CD14-positive monocyte (primary cell): ENCODE results near the gene HOXB1. TPM values are rescaled to one million over a fixed set of nuclear protein-coding genes. Genes with fewer than 3 reads are reported as not detected.

Experiments used
- DNase-seq, 3 donors: peaks; one replicate each; pipeline ENCODE4 v3.0.0-alpha.2; 2011 to 2022
- H2AFZ ChIP-seq: 2 replicates; pipeline ENCODE4 v1.6.0; 2012; ENCODE audit warnings: mild to moderate bottlenecking, low read depth, low read length, inconsistent platforms; ENCODE audit not compliant: insufficient read depth, poor library complexity, severe bottlenecking
- H3K27ac ChIP-seq, 2 donors: 1 replicate in 1 of 2; 2 replicates in 1 of 2; pipeline ENCODE4 v1.5.1; 2012 to 2013; ENCODE audit warnings: low read length in 2 of 2, control low read depth in 1 of 2, inconsistent platforms in 1 of 2, low read depth in 1 of 2, mild to moderate bottlenecking in 1 of 2
- H3K27me3 ChIP-seq, 2 donors: one replicate each; pipeline versions ENCODE4 v1.6.0 to v1.6.1; 2011 to 2013; ENCODE audit warnings: low read length in 2 of 2; ENCODE audit not compliant: control insufficient read depth in 2 of 2, insufficient read depth in 2 of 2
- H3K36me3 ChIP-seq, 2 donors: replicated peaks in 1 of 2; 1 replicate in 1 of 2; 2 replicates in 1 of 2; pipeline versions ENCODE4 v1.5.1 to v1.6.1; 2012 to 2013; ENCODE audit warnings: low read length in 2 of 2, control low read depth in 1 of 2, inconsistent platforms in 1 of 2, mild to moderate bottlenecking in 1 of 2; ENCODE audit not compliant: insufficient read depth in 2 of 2, control insufficient read depth in 1 of 2
- H3K4me1 ChIP-seq, 2 donors: 1 replicate in 1 of 2; 2 replicates in 1 of 2; pipeline versions ENCODE4 v1.5.1 to v1.6.1; 2012 to 2013; ENCODE audit warnings: low read length in 2 of 2, control low read depth in 1 of 2, inconsistent platforms in 1 of 2, mild to moderate bottlenecking in 1 of 2, moderate library complexity in 1 of 2; ENCODE audit not compliant: insufficient read depth in 2 of 2, control insufficient read depth in 1 of 2
- H3K4me2 ChIP-seq: replicated peaks from 2 replicates; pipeline ENCODE3; 2012; ENCODE audit warnings: low read length, moderate library complexity, mild to moderate bottlenecking; ENCODE audit not compliant: poor library complexity, severe bottlenecking; ENCODE audit errors: extremely low read depth
- H3K4me3 ChIP-seq, 3 experiments: fragments of 200-600 bp in 1 of 3; sonication (generic) in 1 of 3; replicated peaks in 1 of 3; 1 replicate in 2 of 3; 2 replicates in 1 of 3; pipeline ENCODE4 v1.5.1; 2011 to 2013; ENCODE audit warnings: low read length in 3 of 3, mild to moderate bottlenecking in 3 of 3, control low read depth in 2 of 3, low read depth in 2 of 3, inconsistent platforms in 1 of 3, moderate library complexity in 1 of 3
- H3K79me2 ChIP-seq: 2 replicates; pipeline ENCODE4 v1.6.0; 2012; ENCODE audit warnings: mild to moderate bottlenecking, control low read depth, inconsistent platforms, low read length, moderate library complexity; ENCODE audit not compliant: insufficient read depth
- H3K9ac ChIP-seq: 2 replicates; pipeline ENCODE4 v1.6.0; 2017; ENCODE audit warnings: low read length, mild to moderate bottlenecking; ENCODE audit not compliant: insufficient read depth, poor library complexity, severe bottlenecking
- H3K9me3 ChIP-seq, 2 donors: replicated peaks in 1 of 2; 1 replicate in 1 of 2; 2 replicates in 1 of 2; pipeline versions ENCODE4 v1.5.1 to v1.6.1; 2012 to 2013; ENCODE audit warnings: low read length in 2 of 2, control low read depth in 1 of 2; ENCODE audit not compliant: control insufficient read depth in 1 of 2, insufficient read depth in 1 of 2
- H4K20me1 ChIP-seq: 2 replicates; pipeline ENCODE4 v1.6.0; 2012; ENCODE audit warnings: mild to moderate bottlenecking, low read length, control low read depth, moderate library complexity; ENCODE audit not compliant: insufficient read depth
- H3K27ac Mint-ChIP-seq, 7 donors: one replicate each; pipeline ENCODE4 v1.8.0; 2020; ENCODE audit warnings: mild to moderate bottlenecking in 7 of 7, mixed read lengths in 7 of 7, moderate library complexity in 6 of 7, inconsistent platforms in 2 of 7
- H3K27me3 Mint-ChIP-seq, 3 donors: one replicate each; pipeline ENCODE4 v1.8.0; 2021 to 2022; ENCODE audit warnings: low read depth in 3 of 3, mild to moderate bottlenecking in 3 of 3, mixed read lengths in 3 of 3, moderate library complexity in 3 of 3, inconsistent platforms in 1 of 3
- H3K36me3 Mint-ChIP-seq, 2 donors: one replicate each; pipeline ENCODE4 v1.8.0; 2020; ENCODE audit warnings: mixed read lengths in 2 of 2, inconsistent platforms in 1 of 2, mild to moderate bottlenecking in 1 of 2
- H3K4me1 Mint-ChIP-seq: one replicate; pipeline ENCODE4 v1.8.0; 2020; ENCODE audit warnings: mild to moderate bottlenecking, mixed read lengths
- H3K4me3 Mint-ChIP-seq, 2 donors: one replicate each; pipeline ENCODE4 v1.8.0; 2020; ENCODE audit warnings: mild to moderate bottlenecking in 2 of 2, mixed read lengths in 2 of 2, moderate library complexity in 1 of 2
- H3K9me3 Mint-ChIP-seq, 7 donors: one replicate each; pipeline ENCODE4 v1.8.0; 2020 to 2022; ENCODE audit warnings: mixed read lengths in 7 of 7, mild to moderate bottlenecking in 6 of 7, moderate library complexity in 6 of 7, inconsistent platforms in 2 of 7
- WGBS: methylation state at CpG from one replicate; pipeline ENCODE4 v1.1.5; 2013; ENCODE audit warnings: missing lambda C conversion rate; ENCODE audit not compliant: insufficient coverage; 5-methylcytosine and 5-hydroxymethylcytosine counted together
- intact Hi-C, 2 donors: fragments of 100-400 bp; cut with micrococcal nuclease; formaldehyde crosslinking; loops; one replicate each; pipeline versions ENCODE4 v1.15.0 to v1.15.1; 2023
- polyA minus RNA-seq: library from RNA; depleted of rRNA, polyadenylated mRNA; stranded (reverse); fragments of >200 nt; gene quantifications from 2 replicates; pipeline ENCODE4 v1.2.3, GENCODE V29; 2012
- polyA plus RNA-seq, 3 donors: library from polyadenylated mRNA; depleted of rRNA in 1 of 3; unstranded in 2 of 3; stranded (reverse) in 1 of 3; fragments of 300-500 nt in 2 of 3; fragments of >200 nt in 1 of 3; fragmentation: Illumina TruSeq in 2 of 3; gene quantifications; 1 replicate in 2 of 3; 2 replicates in 1 of 3; pipeline ENCODE4 v1.2.3, GENCODE V29; 2012 to 2021
- total RNA-seq, 12 experiments: library from RNA in 1 of 12; stranded (reverse) in 1 of 12; fragments of 120-200 nt in 1 of 12; gene quantifications; one replicate each; pipeline ENCODE4 v1.2.4 and lab custom pipeline; 2013 to 2026; ENCODE audit warnings: mixed read lengths in 6 of 12, inconsistent platforms in 1 of 12
- TF ChIP-seq, protein P1 (sequence below): fragments of 200-600 bp; IDR thresholded peaks from one replicate; pipeline ENCODE4 v1.8.0; 2022; ENCODE audit warnings: antibody characterized with exemption, mild to moderate bottlenecking

HOXB1 gene
- not detected for total RNA-seq (2013)
- polyA plus RNA-seq (not detected), polyA minus RNA-seq (not detected in 2 replicates), total RNA-seq (lab: John Stamatoyannopoulos, UW) (0 to 0.23 (median 0) reads per million in 11 experiments)

DNA sequence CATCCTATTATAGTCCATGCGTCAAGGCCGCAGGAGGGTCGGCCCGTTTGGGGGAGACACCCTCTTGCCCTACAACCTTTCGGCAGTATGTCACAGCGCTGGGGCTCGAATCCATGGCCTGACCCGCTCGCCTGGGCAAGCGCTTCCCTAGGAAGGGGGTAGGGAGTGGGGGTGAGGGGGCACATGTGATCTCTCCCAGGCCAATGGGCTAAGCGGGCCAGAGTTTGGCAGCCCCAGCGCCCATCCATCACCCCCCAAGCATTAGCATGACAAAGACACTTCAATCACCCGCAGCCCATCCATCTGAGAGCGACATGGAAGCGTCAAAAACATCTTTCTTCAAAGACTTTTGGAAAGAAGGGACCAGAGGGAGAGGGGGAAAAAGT is at the start of gene HOXB1:
TSS of gene HOXB1 (minus strand) at position 125 of the 386 bp plus-strand sequence. CDS start at position 18, 107 bp downstream.
- Mint-ChIP-seq H3K27me3 (peaks cover 36 to 53% (median 47%) of the 10 kb centered on the region in 3 donors), H3K9me3 (peaks cover 0 to 8% (median 0%) of the 10 kb centered on the region in 7 donors), H3K36me3 (peaks cover 0 to 1% of the 10 kb centered on the region in 2 donors), H3K4me1 (no peaks in the 10 kb centered on the region), H3K4me3 (peak within 1 kb of the TSS in 1 of 2 donors; percentile 39), H3K27ac (peak within 1 kb of the TSS in 1 of 7 donors; percentile 59)
- WGBS = 100% methylated on average over 4 of the region's 15 CpGs
- intact Hi-C loops = no loop called here
- Histone ChIP-seq H3K36me3 (no peaks in the 10 kb centered on the region), H3K4me2 (no peak within 1 kb of the TSS), H3K27me3 (peaks cover 20 to 34% of the 10 kb centered on the region in 2 donors), H2AFZ (no peak within 1 kb of the TSS), H3K79me2 (no peaks in the 10 kb centered on the region), H3K27ac (no peak within 1 kb of the TSS), H3K9me3 (peaks cover 0 to 3% of the 10 kb centered on the region in 2 donors), H4K20me1 (no peaks in the 10 kb centered on the region), H3K9ac (no peak within 1 kb of the TSS), H3K4me3 (no peak within 1 kb of the TSS), H3K4me1 (no peaks in the 10 kb centered on the region)
- DNase-seq = no peak
- TF ChIP-seq, protein P1, sequence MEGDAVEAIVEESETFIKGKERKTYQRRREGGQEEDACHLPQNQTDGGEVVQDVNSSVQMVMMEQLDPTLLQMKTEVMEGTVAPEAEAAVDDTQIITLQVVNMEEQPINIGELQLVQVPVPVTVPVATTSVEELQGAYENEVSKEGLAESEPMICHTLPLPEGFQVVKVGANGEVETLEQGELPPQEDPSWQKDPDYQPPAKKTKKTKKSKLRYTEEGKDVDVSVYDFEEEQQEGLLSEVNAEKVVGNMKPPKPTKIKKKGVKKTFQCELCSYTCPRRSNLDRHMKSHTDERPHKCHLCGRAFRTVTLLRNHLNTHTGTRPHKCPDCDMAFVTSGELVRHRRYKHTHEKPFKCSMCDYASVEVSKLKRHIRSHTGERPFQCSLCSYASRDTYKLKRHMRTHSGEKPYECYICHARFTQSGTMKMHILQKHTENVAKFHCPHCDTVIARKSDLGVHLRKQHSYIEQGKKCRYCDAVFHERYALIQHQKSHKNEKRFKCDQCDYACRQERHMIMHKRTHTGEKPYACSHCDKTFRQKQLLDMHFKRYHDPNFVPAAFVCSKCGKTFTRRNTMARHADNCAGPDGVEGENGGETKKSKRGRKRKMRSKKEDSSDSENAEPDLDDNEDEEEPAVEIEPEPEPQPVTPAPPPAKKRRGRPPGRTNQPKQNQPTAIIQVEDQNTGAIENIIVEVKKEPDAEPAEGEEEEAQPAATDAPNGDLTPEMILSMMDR = no peak

DNA sequence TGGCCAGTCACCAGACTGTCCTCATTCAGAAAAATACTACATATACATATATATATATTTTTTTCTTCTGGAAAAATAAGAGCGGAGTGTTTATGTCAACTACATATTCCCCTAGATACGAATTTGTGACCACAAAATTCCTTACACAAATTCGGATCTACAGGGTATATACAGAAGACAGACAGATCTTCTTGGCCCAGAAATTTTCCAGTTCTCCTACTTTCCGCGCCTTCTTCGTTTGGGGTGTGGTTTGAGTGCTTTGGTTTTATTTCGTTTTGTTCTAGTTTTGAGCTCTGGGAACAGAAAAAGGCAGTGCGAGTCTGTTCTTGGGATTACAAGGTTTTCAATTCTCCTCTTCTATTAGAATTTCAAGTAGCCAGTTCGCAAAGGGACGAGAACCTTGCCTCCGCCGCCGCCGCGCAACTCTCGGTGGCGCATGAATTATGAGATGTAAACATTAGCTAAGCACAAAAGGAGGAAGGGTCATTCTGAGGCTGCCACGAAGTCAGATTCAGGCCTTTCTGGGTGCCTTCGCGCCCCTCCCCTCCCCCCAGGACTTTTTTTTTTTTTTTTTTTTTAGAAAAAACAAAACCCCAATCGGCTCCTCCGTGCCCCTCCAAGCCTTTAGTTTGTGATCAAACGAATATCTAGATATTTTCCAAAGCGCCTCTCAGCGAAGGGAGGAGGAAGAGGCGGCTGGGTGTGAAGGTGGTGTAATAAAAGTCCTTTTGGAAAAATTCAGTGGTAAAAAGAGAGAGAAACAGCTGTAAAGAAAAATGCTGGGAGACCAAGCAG is 49.1 kb upstream of the HOXB1 start:
- Histone ChIP-seq H4K20me1 (no peaks in the 10 kb centered on the region), H3K4me2 (no peak overlapping the region), H3K27ac (no peak overlapping the region), H3K9ac (no peak overlapping the region), H3K79me2 (no peaks in the 10 kb centered on the region), H2AFZ (no peak overlapping the region), H3K4me3 (no peak overlapping the region), H3K4me1 (peaks cover 32 to 50% of the 10 kb centered on the region in 2 donors), H3K27me3 (peaks cover 77 to 93% of the 10 kb centered on the region in 2 donors), H3K9me3 (peaks cover 0 to 24% of the 10 kb centered on the region in 2 donors), H3K36me3 (no peaks in the 10 kb centered on the region)
- Mint-ChIP-seq H3K4me1 (peaks cover 49% of the 10 kb centered on the region), H3K27ac (no peak overlapping the region), H3K36me3 (peaks cover 13 to 21% of the 10 kb centered on the region in 2 donors), H3K4me3 (peak overlapping the region; percentile 31 to 94), H3K27me3 (peaks cover 86 to 95% (median 90%) of the 10 kb centered on the region in 3 donors), H3K9me3 (peaks cover 4 to 45% (median 27%) of the 10 kb centered on the region in 7 donors)
- intact Hi-C loops = no loop called here
- no peak for DNase-seq
- WGBS = 13% methylated on average over 7 of the region's 26 CpGs
- TF ChIP-seq, protein P1 = no peak
